ENCODE measurements around the gene LRRC49.
"Not testable (repeated sequence)": the region's sequence is repeated elsewhere in the genome, so short reads cannot be mapped to it uniquely, and the experiment has no call there.

Gene LRRC49

DNA sequence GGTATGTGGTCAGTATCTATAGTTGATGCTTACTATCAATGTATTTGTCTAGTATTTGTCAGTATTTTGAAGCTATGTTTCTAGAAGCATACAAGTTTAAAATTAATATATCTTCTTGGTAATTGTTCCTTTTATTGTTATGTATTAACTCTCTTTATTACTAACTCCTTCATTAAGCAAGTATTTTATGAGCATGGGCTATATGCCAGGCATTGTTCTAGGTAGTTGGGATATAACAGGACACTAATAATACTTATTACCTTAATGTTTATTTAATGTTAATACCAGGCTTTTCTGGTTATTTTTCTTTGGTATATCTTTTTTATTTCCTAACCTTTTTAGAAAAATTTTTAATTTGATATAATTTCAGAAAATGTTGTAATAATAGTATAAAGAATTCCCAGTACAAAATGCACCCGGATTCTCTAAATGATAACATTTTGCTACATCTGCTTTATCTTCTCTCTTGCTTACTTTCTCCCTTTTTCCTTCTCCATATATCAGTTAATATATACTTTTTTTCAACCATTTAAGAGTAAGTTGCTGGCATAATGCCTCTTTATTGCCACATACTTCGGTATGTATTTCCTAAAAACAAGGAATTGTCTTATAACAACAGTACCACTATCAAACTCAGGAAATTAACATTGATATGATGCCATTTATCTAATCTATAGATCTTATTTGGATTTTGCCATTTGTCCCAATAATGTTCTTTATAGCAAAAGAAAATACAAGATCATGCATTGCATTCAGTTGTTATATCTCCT is 30.9 kb downstream of the LRRC49 start:
- in situ Hi-C loops (cut with HindIII; ENCODE audit: low sequenced_read_pairs): no loop called here

DNA sequence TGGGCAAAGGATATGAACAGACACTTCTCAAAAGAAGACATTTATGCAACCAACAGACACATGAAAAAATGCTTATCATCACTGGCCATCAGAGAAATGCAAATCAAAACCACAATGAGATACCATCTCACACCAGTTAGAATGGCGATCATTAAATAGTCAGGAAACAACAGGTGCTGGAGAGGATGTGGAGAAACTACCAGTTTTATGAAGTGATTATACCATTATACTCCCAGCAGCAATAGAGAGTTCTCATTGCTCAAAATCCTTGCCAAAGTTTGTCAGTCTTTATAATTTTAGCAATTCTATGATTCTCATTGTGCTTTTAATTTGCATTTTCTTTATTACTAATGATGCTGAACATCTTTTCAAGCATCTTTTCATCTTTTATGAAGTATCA is 34.3 kb downstream of the LRRC49 start:
- in situ Hi-C loops (cut with HindIII; ENCODE audit: low sequenced_read_pairs); H3K4me3 ChIP-seq (ENCODE audit: low read depth, low read length); DNase-seq (ENCODE audit: low read depth, low spot score): not testable (repeated sequence)

More for the DNA sequence above, 30.9 kb downstream of the LRRC49 start:
- no peak overlapping the region for H3K4me3 ChIP-seq (ENCODE audit: low read depth, low read length)
- no peak for DNase-seq (ENCODE audit: low read depth, low spot score)
- TF ChIP-seq, protein P1, sequence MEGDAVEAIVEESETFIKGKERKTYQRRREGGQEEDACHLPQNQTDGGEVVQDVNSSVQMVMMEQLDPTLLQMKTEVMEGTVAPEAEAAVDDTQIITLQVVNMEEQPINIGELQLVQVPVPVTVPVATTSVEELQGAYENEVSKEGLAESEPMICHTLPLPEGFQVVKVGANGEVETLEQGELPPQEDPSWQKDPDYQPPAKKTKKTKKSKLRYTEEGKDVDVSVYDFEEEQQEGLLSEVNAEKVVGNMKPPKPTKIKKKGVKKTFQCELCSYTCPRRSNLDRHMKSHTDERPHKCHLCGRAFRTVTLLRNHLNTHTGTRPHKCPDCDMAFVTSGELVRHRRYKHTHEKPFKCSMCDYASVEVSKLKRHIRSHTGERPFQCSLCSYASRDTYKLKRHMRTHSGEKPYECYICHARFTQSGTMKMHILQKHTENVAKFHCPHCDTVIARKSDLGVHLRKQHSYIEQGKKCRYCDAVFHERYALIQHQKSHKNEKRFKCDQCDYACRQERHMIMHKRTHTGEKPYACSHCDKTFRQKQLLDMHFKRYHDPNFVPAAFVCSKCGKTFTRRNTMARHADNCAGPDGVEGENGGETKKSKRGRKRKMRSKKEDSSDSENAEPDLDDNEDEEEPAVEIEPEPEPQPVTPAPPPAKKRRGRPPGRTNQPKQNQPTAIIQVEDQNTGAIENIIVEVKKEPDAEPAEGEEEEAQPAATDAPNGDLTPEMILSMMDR (IDR thresholded peaks at IDR 0.05; ENCODE audit: low read depth, low read length): no peak

DNA sequence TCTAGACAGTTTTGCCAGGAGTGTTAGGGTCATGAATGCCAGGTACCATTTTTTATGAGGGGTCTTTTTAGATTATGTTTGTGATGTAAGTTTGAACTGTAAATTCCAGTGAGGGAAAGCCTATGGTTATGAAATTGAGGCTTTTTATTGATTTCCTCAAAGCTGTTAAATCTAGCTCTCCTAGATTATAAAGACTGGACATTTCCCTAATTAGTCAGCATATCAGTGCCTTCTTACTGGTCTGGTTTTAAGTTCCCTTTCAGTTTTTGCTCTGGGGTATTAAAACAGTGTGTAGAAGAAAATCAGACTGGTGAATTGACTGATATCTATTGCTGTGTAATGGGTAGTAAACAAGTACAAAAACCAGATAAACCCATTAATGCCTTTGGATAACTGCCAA is 39.2 kb downstream of the LRRC49 start:
- no peak overlapping the region for H3K4me3 ChIP-seq (ENCODE audit: low read depth, low read length)
- TF ChIP-seq, protein P1 (IDR thresholded peaks at IDR 0.05; ENCODE audit: low read depth, low read length): no peak
- in situ Hi-C loops (cut with HindIII; ENCODE audit: low sequenced_read_pairs): no loop called here
- no peak for DNase-seq (ENCODE audit: low read depth, low spot score)

DNA sequence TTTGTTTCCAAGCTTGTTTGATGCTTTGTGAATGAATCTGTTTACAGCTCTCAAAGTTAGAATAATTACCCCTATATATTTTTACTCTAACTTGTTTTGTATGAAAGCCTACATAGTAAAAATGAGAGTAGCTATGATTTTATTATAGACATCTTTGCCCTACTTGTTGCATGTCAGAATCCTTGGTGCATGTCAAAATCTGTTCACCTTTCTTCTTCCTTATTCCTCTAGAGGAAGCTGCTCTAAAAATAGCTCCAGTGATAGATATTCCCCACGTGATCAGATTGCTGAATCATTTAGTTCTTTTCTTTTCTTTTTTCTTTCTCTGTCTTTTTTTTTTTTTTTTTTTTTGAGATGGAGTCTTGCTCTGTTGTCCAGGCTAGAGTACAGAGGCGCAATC is 39.8 kb downstream of the LRRC49 start:
- DNase-seq (ENCODE audit: low read depth, low spot score): no peak
- no peak overlapping the region for H3K4me3 ChIP-seq (ENCODE audit: low read depth, low read length)
- in situ Hi-C loops (cut with HindIII; ENCODE audit: low sequenced_read_pairs): no loop called here
- TF ChIP-seq, protein P1 (IDR thresholded peaks at IDR 0.05; ENCODE audit: low read depth, low read length): no peak

DNA sequence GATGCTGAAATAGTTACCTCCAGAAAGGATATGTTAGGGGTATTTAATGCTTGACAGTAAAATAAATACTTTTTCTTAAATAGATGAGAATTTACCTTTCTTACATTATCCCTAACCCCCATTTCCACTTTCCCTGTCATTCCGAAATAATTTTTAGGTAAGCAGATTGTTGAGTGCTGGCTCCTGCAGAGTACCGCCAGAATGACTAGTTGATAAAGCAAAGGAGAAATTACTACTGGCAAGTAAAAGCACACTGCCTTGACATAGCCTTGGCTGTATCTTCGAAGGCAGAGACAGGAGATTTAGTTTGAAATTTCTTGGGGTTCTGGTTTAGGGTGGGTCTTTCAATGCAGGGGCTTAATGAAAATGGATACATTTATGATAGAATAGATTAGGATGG is 40.8 kb downstream of the LRRC49 start:
- DNase-seq (ENCODE audit: low read depth, low spot score): no peak
- no peak overlapping the region for H3K4me3 ChIP-seq (ENCODE audit: low read depth, low read length)
- TF ChIP-seq, protein P1 (IDR thresholded peaks at IDR 0.05; ENCODE audit: low read depth, low read length): no peak
- in situ Hi-C loops (cut with HindIII; ENCODE audit: low sequenced_read_pairs): no loop called here

DNA sequence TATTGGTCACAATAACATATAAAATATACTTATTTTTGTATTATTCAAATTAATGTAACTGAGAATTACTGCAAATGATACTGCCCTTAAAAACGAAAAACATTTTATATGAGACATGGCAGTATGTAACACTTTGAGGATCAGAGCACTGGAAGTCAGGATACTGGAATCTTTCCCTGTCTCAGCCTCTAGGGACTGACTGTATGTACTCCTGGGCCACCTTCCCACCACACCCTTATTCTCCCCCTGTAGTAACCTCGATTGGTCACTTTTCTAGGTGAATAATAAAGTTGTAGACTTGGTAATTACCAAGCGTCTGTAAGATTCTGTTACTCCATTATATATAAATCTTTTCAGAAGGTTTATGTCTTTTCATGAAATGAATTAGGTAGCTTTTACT is 43.0 kb downstream of the LRRC49 start:
- TF ChIP-seq, protein P1 (IDR thresholded peaks at IDR 0.05; ENCODE audit: low read depth, low read length): no peak
- DNase-seq (ENCODE audit: low read depth, low spot score): no peak
- no peak overlapping the region for H3K4me3 ChIP-seq (ENCODE audit: low read depth, low read length)
- in situ Hi-C loops (cut with HindIII; ENCODE audit: low sequenced_read_pairs): no loop called here

DNA sequence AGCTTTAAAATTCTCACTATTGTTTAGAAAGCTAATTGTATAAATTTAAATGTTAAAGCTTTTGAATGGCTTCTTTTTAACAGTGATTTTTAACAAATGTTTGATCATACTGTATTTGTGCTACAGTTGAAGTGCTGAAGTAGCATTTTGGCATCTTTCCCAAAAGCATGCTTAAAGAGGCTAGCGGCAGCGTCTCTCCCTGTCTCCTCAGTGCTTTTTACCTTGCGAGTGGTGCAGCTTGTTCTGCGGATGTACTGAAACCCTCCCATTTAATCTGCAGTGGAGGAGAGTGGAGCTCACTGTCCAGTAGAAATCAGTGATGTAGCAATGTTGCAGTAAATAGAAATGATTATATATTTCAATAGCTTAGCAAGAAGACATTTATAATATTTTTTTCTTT is 43.7 kb downstream of the LRRC49 start:
- DNase-seq (ENCODE audit: low read depth, low spot score): peak; percentile 24
- TF ChIP-seq, protein P1 (IDR thresholded peaks at IDR 0.05; ENCODE audit: low read depth, low read length): no peak
- in situ Hi-C loops (cut with HindIII; ENCODE audit: low sequenced_read_pairs): no loop called here
- no peak overlapping the region for H3K4me3 ChIP-seq (ENCODE audit: low read depth, low read length)

DNA sequence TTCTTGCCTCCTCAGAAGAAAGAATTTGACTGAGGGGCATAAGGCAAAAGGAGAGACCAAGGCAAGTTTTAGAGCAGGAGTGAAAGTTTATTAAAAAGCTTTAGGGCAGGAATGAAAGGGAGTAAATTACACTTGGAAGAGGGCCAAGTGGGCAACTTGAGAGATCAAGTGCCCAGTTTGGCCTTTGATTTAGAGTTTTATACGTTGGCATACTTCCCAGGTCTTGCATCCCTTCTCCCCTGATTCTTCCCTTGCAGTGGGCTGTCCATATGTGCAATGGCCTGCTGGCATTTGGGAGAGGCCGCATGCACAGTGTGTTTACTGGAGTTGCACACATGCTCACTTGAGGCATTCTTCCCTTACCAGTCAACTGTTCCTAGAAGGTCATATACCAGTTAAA is 50.7 kb downstream of the LRRC49 start:
- in situ Hi-C loops (cut with HindIII; ENCODE audit: low sequenced_read_pairs); DNase-seq (ENCODE audit: low read depth, low spot score); H3K4me3 ChIP-seq (ENCODE audit: low read depth, low read length): not testable (repeated sequence)
